ENCODE results near the gene RAD51C.
"Not testable (repeated sequence)": the region's sequence is repeated elsewhere in the genome, so short reads cannot be mapped to it uniquely, and the experiment has no call there.

Gene RAD51C

DNA sequence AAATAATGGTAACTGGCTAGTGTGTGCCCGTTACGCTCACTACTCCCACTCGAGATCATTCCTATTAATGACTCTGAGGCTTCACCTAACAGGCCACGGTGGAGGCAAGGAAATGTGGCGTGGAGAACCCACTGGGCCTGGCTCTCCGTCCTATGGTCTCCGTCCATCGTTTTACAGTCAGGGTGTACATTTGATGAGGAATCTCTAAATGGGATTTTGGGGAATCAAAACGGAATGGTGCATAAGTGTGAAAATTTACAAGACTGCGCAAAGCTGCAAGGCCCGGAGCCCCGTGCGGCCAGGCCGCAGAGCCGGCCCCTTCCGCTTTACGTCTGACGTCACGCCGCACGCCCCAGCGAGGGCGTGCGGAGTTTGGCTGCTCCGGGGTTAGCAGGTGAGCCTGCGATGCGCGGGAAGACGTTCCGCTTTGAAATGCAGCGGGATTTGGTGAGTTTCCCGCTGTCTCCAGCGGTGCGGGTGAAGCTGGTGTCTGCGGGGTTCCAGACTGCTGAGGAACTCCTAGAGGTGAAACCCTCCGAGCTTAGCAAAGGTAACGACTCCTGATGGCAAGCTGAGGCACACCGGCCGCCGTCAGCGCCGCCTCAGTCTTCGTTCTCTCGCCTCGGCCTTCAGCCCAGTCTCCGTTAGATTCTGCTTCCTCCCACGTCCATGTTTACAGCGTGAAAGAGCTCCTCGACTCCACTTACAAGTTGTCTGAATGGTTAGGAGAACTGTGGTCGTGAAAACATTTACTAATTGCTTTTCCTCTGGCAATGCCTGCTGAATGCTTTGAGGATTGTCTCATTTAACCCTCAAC, at the start of gene RAD51C:
RAD51C (plus strand) TSS at position 364 of the 817 bp plus-strand sequence; CDS start at position 406, 42 bp downstream.
- DNase-seq = peak; percentile 75

DNA sequence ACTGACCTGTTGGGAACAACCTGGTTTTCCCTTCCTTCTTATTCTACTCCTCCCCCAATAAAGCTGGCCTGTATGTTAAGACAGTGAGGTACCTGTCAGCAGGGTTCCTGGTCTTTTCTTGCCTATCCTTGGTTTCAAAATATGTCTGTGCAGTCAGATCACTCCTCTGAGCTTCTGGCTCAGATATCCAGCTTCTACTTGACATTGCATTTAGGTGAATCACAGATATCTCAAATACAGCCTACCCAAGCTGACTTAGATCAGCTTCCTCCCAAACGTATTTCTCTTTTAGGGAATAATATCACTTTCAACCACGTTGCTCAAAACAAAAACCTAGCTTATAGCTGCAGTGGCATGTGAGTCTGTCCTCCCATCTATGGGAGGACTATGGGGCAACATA, 49.3 kb upstream of the RAD51C start:
- DNase-seq = no peak

DNA sequence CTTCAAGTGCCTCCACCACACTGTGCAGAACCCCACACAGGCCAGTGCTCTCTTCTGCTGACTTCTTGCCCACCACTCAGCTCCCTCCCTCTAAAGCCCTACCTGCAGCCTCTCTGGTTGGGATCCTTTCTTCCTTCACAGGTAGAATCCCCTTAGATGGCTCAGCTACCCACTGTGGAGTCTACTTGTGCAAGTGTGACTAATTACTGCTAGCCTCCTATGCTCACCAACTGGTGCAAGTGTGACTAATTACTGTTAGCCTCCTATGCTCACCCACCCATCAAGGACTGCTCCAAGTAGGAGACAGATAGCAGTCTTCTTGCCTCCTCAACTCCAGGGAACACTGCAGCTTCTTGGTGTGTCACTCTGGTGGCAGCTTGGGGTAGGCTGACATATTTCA, 44.2 kb upstream of the RAD51C start:
- DNase-seq = no peak

DNA sequence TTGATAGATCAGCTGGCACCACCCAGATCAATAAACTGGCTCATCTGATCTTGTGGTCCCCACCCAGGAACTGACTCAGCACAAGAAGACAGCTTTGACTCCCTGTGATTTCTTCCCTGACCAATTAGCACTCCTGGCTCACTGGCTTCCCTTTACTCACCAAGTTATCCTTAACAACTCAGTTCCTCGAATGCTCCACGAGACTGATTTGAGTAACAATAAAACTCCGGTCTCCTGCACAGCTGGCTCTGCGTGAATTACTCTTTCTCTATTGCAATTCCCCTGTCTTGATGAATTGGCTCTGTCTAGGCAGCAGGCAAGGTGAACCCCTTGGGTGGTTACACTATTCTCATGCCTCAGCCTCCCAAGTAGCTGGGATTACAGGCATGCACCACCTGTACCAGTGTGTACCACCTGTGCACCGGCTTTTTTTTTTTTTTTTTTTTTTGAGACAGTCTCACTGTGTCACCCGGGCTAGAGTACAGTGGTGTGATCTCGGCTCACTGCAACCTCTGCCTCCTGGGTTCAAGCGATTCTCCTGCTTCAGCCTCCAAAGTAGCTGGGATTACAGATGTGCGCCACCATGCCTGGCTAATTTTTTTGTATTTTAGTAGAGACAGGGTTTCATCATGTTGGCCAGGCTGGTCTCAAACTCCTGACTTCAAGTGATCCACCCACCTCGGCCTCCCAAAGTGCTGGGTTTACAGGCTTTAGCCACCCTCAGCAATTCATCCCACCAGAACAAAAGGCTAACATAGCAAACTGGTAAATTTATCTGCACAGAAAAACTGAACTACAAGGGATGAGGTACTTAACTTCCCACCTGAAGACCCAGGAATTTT, 34.2 kb upstream of the RAD51C start:
- DNase-seq = not testable (repeated sequence)

DNA sequence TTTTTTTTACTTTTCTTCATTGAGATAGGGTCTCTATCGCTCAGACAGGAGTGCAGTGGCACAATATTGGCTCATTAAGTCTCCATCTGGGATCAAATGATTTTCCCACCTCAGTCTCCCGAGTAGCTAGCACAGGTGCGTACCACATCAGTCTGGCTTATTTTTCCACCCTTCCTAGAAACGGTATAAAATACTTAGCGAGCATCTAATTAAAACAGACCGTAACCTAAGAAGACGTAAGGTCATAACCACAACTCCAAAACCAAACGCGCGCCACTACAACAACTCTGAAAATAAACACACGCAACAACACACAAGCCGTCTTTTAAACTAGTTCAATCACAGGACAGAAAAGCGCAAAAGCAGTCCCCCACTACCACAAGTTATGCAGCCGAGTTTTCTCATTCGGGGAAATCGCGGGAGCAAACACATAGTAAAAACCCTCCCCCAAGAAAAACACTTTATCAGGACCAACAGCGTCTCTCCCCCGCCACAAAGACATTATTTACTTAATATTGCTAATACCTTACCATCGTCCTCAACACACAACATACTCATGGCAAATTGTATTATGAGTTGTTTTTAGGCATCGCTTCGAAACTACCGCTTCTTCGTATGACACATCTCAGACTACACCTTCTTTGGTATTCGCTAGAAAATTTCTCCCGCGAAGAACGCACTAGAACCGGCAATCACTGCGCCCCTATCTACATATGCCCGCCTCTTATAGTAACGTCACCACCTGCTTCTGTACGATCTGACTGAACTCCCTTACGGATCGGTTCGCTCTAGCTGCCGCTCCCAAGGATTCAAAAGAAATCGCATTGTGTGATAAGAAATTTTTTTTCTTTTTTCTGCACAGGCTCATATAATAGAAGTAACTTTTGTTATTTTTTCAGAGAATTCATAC, 33.3 kb upstream of the RAD51C start:
- DNase-seq = peak; percentile 57

DNA sequence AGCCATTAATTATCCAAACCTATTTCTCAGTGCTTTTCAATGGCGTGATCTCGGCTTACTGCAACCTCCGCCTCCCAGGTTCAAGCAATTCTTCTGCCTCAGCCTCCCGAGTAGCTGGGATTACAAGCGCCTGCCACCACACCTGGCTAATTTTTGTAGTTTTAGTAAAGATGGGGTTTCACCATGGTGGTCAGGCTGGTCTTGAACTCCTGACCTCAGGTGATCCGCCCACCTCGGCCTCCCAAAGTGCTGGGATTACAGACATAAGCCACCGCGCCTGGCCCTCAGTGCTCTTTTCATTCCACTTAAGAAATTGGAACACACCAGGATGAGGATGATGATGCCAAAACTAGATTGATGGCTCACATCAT, 32.7 kb upstream of the RAD51C start:
- DNase-seq = not testable (repeated sequence)

DNA sequence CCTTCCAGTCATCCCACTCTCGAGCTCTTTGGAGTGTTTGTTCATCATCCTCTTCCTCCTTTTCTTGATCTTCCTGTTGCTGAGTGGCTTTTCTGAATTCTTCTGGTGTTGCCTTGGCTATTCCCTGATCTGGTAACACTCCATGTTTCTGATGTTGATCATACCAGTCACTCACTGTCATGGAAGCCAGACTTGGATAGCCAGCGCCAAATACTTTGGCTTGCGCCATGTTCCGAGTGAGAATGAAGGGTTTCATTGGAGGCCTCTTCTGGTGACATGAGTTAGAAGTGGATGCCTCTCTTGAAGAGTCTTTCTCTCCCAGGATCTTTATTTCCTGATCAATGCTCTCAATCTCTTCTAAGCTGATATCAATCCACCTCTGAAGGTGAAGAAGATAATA, 31.8 kb upstream of the RAD51C start:
- no peak for DNase-seq

DNA sequence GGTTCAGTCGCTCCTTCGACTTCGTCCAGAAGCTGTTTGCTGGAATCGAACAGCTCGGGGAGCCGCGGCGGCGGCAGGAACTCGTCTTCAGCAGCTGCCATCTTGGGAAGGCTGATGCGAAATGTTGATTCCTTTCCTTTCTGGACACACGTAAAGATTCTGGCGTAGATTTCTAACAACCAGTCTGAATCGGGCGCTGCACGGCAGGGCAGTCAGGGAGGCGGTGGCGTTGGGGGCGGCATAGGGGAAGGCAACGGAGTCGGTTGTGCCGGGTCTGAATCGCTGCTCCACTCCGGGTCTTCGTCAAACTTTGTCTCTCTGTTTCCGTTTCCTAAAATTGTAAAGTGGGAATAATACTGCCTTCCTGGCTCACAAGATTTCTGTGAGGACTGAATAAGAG, 30.9 kb upstream of the RAD51C start:
- no peak for DNase-seq

DNA sequence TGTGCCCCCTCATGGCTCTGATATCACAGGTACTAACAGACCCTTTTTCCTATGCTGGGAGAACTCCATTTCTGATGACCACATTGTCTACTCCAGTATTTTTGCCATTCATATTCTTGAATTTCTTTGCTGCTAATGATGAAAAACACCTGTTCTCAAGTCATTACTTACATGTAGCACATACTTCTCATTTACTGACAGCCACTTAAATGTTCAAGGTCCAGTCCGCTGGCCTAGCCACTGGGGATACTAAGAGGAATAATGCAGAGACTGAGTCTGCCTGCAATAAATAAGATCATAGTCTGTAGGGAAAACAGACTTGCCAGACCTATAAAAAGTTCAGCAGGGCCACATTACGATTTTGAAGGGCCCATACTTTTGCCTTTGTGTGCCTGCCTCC, 28.1 kb upstream of the RAD51C start:
- DNase-seq = no peak

DNA sequence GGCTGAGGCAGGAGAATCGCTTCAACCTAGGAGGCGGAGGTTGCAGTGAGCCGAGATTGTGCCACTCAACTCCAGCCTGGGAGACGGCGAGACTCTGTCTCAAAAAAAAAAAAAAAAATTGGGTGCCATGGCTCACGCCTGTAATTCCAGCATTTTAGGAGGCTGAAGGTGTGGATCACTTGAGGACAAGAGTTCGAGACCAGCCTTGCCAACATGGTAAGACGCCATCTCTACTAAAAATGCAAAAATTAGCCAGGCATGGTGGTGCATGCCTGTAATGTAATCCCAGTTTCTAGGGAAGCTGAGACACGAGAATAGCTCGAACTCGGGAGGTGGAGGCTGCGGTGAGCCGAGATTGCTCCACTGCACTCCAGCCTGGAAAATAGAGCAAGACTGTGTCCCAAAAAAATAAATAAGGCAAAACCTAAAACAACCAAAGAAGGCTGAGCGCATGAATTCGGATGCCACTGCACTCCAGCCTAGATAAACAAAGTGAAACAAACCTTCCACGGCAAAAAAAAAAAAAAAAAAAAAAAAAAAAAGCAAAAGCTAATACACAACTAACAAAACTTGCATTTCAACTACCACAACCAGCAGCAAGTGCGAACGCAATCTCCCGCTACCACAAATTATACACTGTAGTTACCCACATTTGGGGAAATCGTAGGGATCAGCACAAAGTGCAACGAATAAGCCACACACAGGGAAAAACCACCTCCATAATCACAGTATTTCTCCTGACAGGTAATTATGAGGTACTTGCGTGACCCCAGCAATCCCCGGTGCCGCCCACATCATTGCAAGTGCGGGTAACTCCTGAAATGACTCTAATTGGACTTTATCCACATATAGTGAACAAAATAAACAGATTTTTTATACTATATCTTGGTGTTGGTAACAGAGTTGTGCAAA, 26.2 kb upstream of the RAD51C start:
- no peak for DNase-seq

DNA sequence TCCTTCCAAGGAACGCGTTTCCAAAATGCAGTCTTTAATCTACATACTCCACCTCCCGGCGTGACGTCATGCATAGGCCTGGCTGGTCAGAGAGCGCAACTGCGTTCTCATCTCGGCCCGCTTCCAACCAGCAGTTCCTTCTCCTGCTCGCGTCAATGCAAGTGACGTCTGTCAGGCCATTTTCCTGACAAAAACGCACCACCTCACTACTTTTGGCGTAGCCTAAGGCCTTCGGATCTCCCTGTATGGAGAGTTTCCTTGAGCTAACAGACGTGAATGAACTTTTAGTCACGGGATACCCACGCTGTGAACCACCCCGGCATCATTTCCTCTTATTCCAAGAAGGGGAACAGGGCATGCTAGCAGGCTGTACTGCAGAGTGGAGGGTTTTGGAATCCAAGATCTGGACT, 25.5 kb upstream of the RAD51C start:
- DNase-seq = no peak

DNA sequence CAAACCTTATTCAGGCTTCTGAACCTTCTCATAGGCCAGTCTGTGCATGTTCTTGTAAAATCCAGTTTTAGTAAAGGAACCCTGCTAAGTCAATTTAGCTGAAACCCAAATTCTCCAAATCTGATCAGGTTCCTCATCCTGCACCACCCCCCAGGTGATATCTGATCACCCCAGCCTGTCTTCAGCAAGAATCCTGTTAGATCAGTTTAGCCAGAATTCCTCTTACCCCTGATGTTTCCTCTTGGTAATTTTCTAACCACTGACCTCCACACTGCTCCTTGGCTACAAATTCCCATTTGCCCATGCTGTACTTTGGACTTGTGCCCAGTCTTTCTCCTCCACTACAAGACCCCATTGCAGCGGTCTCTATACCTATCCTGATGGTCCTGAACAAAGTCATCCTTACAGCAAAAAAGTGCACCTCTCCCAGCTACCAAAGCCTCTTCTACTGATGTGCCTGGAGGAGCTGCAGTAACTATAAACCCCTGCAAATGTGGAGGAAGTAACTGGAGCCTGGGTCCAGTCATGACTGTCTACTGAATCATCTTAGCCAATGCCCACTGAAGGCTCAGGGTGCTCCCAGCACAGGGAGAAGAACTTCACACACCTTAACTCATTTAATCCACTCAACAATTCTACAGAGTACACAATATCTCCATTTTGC, 24.3 kb upstream of the RAD51C start:
- no peak for DNase-seq

DNA sequence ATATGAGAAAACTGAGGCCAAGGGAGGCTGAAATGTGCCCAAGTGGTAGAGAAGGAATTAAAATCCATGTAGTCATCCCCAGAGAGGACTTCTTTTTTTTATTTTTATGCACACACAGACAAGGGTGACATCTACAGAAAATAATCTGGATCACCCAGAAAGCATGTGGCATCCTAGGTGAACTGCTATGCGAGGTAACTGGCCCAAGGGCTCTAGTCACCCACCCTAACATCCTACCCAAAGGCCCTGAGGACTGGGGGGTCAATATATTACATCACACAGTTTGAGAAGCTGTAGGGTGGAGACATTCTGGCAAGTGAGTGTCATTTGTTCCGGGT, 23.8 kb upstream of the RAD51C start:
- no peak for DNase-seq

DNA sequence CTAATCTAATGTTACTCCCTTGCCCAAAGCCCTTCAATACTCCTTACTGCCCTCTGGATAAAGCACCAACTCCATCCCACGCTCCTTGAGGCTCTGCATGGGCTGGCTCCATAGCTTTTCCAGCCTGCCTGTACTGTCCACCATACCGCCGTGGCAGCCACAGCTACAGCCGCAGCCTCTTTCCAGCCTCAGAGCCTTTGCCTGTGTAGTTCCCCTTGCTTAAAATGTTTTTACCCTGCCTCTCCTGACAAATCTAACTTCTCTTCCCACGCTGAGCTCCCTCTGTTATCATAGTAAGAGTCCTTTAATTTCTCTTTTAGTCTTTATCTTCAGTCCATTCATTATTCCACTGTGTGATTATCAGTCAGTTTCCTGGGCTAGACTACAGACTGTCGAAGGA, 22.5 kb upstream of the RAD51C start:
- no peak for DNase-seq

DNA sequence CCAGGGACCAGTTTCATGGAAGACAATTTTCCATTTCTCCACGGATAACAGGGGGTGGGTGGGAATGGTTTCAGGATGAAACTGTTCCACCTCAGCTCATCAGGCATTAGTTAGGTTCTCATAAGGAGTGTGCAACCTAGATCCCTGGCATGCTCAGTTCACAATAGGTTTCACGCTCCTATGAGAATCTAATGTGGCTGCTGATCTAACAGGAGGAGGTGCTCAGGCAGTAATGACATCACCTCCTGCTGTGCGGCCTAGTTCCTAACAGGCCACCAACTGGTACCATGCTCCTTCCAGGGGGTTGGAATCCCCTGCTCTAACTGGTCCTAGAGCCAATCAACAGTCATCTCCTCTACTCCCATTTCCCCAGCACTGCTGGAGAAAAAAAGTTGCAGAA, 20.4 kb upstream of the RAD51C start:
- no peak for DNase-seq

DNA sequence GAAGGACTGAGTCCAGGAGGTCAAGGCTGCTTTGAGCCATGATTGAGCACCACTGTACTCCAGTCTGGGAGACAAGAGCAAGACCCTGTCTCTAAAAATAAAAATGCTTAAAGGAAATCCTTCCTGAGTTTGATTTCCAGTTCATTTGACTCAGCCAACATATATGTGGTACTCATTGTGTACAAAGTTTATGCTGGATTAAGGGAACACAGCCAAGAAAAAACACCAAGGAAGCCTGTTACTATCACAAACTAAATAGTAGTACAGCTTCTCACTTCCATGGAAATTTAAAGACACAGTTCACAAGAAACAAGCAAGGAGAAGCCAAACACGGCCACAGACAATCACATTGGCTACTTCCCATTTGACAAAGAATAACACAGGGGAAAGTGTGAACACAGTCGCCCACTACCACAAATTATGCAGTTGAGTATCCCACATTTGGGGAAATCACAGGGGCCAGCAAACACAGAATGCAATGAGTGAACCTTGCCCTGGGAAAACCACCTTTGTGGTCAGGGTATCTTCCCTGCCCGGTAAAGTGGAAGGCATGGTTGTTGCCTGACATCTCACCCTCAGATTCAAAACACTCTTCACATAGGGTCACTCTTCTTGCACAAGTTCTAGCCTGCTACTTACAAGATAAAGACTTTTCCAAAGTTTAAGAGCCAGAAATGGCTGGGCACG, 15.1 kb upstream of the RAD51C start:
- DNase-seq = no peak

DNA sequence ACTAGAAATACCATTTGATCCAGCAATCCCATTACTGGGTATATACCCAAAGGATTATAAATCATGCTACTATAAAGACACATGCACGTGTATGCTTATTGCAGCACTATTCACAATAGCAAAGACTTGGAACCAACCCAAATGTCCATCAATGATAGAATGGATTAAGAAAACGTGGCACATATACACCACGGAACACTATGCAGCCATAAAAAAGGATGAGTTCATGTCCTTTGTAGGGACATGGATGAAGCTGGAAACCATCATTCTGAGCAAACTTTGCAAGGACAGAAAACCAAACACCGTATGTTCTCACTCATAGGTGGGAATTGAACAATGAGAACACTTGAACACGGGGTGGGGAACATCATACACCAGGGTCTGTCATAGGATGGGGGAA, 14.1 kb upstream of the RAD51C start:
- not testable (repeated sequence) for DNase-seq

DNA sequence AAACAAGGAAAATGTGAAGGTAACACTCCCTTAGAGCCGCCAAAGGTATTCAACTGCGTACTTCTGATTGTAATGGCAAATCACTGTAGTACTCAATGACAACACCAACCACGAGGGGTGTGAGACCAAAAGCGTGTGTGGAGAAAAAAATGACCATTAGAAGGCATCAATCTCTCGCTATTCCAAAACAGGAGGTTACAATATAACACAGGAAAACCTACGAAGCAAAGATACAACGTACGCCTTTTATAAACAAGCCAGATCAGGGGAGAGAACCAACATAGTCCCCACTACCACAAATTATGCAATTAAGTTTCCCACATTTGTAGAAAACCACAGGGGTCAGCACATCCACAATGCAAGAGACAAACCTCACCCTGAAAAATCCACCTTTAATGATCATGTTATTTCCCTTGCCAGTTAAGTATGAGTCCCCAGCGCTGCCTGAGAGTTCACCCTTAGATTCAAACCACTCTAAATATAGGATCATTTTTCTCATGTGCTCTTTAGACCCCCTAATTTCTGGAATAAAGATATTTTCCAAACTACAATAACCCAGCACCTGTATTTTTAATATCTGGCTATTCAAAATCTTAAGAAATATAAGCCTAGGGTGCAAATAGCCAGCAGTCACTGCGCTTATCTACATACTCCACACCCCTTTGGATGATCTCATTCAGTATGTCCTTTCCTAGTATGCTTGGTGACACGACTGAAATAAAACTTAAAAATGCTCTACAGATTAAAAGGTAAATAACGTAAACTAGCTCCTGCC, 13.0 kb upstream of the RAD51C start:
- DNase-seq = no peak

DNA sequence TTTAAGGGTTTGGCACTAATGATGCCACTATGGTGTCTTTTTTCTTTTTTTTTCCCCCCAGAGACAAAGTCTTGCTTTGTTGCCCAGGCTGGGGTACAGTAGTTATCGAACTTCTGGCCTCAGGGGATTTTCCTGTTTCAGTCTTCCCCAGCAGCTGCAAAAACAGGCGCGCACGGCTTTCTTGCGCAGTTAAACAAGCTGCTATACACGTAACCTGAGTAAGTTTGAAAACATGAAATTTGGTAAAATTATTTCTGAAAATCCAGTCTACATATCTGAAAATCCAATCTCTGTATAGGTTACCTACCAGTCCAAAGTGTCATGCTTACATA, 12.4 kb upstream of the RAD51C start:
- no peak for DNase-seq

DNA sequence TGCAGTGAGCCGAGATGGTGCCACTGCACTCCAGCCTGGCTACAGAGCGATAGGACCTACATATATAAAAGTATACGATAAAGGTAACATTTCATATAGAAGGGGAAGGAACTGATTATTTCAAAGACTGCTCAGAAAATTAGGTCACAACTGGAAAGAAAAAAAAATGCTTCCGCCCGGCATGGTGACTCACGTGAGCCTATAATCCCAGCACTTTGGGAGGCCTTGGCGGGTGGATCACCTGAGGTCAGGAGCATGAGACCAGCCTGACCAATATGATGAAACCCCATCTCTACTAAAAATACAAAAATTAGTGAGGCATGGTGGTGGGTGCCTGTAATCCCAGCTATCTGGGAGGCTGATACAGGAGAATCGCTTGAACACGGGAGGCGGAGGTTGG, 8.4 kb upstream of the RAD51C start:
- DNase-seq = no peak

All from activated CD4-positive, alpha-beta T cell treated with anti-CD3 and anti-CD28 coated beads for 1 hour (primary cell).